SK-N-SH treated with all-trans-retinoic acid at 6 μM for 48 hours (cell line): Measurements from ENCODE around the gene FAM180A.

Source experiments
- ATAC-seq: fragments of 200-7000 bp; cut with Tn5 transposase; 3 replicates; pipeline ENCODE4 v1.9.1; 2020; ENCODE audit warnings: mild to moderate bottlenecking, moderate library complexity
- ARNTL ChIP-seq: fragments of 450-650 bp; formaldehyde crosslinking; IDR thresholded peaks from 2 replicates; pipeline ENCODE4 v1.5.0; 2020; ENCODE audit warnings: low read depth, mild to moderate bottlenecking, moderate library complexity, borderline replicate concordance
- BACH2 ChIP-seq: fragments of 250-450 bp; sonication (Bioruptor Pico); IDR thresholded peaks from 2 replicates; pipeline ENCODE4 v1.9.0; 2021; ENCODE audit warnings: mild to moderate bottlenecking, borderline replicate concordance
- ESRRG ChIP-seq: fragments of 250-450 bp; sonication (Bioruptor Pico); IDR thresholded peaks from 2 replicates; pipeline ENCODE4 v1.6.1; 2021; ENCODE audit warnings: mild to moderate bottlenecking
- GLIS3 ChIP-seq: fragments of 250-450 bp; sonication (Bioruptor Pico); IDR thresholded peaks from 2 replicates; pipeline ENCODE4 v1.5.0; 2020; ENCODE audit warnings: mild to moderate bottlenecking, moderate library complexity
- ISL1 ChIP-seq: fragments of 250-450 bp; sonication (Bioruptor Pico); IDR thresholded peaks from 2 replicates; pipeline ENCODE4 v2.1.2; 2022; ENCODE audit warnings: mild to moderate bottlenecking, moderate library complexity
- OSR1 ChIP-seq: fragments of 250-450 bp; sonication (Bioruptor Pico); IDR thresholded peaks from 2 replicates; pipeline ENCODE4 v1.8.0; 2022; ENCODE audit warnings: moderate library complexity, mild to moderate bottlenecking, inconsistent platforms
- PPARA ChIP-seq: fragments of 250-450 bp; sonication (Bioruptor Pico); IDR thresholded peaks from 2 replicates; pipeline ENCODE4 v1.5.0; 2020; ENCODE audit warnings: mild to moderate bottlenecking, borderline replicate concordance
- SNAI2 ChIP-seq: fragments of 250-450 bp; sonication (Bioruptor Pico); IDR thresholded peaks from 2 replicates; pipeline ENCODE4 v1.5.0; 2020; ENCODE audit warnings: mild to moderate bottlenecking, moderate library complexity
- TCF4 ChIP-seq: fragments of 250-450 bp; sonication (Bioruptor Pico); IDR thresholded peaks from 2 replicates; pipeline ENCODE4 v1.8.0; 2021; ENCODE audit warnings: mild to moderate bottlenecking, moderate library complexity, borderline replicate concordance
- TOX ChIP-seq: fragments of 250-450 bp; sonication (Bioruptor Pico); IDR thresholded peaks from 2 replicates; pipeline ENCODE4 v1.8.0; 2021; ENCODE audit warnings: mild to moderate bottlenecking, moderate library complexity, borderline replicate concordance
- ZC3H10 ChIP-seq: fragments of 250-450 bp; sonication (Bioruptor Pico); IDR thresholded peaks from 2 replicates; pipeline ENCODE4 v1.5.1; 2021; ENCODE audit warnings: mild to moderate bottlenecking, moderate library complexity
- ZFP3 ChIP-seq: fragments of 250-450 bp; sonication (Bioruptor Pico); IDR thresholded peaks from 2 replicates; pipeline ENCODE4 v1.5.0; 2020; ENCODE audit warnings: mild to moderate bottlenecking, moderate library complexity
- ZNF565 ChIP-seq: fragments of 450-650 bp; formaldehyde crosslinking; conservative IDR thresholded peaks from 2 replicates; pipeline ENCODE4 v1.5.0; 2020; ENCODE audit warnings: low read depth, mild to moderate bottlenecking, moderate library complexity
- ZNF8 ChIP-seq: fragments of 450-650 bp; formaldehyde crosslinking; IDR thresholded peaks from 2 replicates; pipeline ENCODE4 v1.5.0; 2020; ENCODE audit warnings: mild to moderate bottlenecking, moderate library complexity
- TF ChIP-seq, protein P1 (sequence below): fragments of 250-450 bp; sonication (Bioruptor Pico); IDR thresholded peaks from 2 replicates; pipeline ENCODE4 v1.5.0; 2020; ENCODE audit warnings: mild to moderate bottlenecking, moderate library complexity
- TF ChIP-seq, protein P2 (sequence below): fragments of 250-450 bp; sonication (Bioruptor Pico); IDR thresholded peaks from 2 replicates; pipeline ENCODE4 v1.8.0; 2020; ENCODE audit warnings: mild to moderate bottlenecking, moderate library complexity, borderline replicate concordance
- TF ChIP-seq, protein P3 (sequence below): fragments of 250-450 bp; sonication (Bioruptor Pico); IDR thresholded peaks from 2 replicates; pipeline ENCODE4 v1.8.0; 2021; ENCODE audit warnings: low read depth, mild to moderate bottlenecking, moderate library complexity, borderline replicate concordance
- TF ChIP-seq, protein P4 (sequence below): fragments of 250-450 bp; sonication (Bioruptor Pico); IDR thresholded peaks from 2 replicates; pipeline ENCODE4 v1.5.1; 2020; ENCODE audit warnings: low read depth, mild to moderate bottlenecking, moderate library complexity

Gene FAM180A

DNA sequence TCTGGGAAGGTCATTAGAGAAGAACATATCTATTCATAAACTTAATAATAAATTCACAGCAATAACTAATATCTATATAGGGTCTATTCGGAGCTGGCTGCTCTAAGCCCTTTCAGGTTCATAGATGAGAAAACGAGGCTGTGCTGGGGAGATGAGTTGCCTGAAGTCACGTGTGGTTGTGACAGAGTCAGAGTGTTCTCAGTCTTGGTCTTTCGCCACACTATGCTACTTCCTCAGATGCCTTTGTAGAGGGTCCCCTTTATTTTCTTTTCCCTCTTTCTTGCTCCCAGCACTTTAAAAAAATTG, 43.7 kb upstream of the FAM180A start:
- no peak for ATAC-seq
- TF ChIP-seq, protein P1, sequence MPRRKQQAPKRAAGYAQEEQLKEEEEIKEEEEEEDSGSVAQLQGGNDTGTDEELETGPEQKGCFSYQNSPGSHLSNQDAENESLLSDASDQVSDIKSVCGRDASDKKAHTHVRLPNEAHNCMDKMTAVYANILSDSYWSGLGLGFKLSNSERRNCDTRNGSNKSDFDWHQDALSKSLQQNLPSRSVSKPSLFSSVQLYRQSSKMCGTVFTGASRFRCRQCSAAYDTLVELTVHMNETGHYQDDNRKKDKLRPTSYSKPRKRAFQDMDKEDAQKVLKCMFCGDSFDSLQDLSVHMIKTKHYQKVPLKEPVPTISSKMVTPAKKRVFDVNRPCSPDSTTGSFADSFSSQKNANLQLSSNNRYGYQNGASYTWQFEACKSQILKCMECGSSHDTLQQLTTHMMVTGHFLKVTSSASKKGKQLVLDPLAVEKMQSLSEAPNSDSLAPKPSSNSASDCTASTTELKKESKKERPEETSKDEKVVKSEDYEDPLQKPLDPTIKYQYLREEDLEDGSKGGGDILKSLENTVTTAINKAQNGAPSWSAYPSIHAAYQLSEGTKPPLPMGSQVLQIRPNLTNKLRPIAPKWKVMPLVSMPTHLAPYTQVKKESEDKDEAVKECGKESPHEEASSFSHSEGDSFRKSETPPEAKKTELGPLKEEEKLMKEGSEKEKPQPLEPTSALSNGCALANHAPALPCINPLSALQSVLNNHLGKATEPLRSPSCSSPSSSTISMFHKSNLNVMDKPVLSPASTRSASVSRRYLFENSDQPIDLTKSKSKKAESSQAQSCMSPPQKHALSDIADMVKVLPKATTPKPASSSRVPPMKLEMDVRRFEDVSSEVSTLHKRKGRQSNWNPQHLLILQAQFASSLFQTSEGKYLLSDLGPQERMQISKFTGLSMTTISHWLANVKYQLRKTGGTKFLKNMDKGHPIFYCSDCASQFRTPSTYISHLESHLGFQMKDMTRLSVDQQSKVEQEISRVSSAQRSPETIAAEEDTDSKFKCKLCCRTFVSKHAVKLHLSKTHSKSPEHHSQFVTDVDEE (CRISPR knock-in tag): no peak
- TF ChIP-seq TCF4: no peak
- no peak for TF ChIP-seq OSR1 (CRISPR knock-in tag)
- TF ChIP-seq ARNTL (CRISPR knock-in tag): no peak
- TF ChIP-seq TOX (CRISPR knock-in tag): no peak
- TF ChIP-seq ZNF8 (CRISPR knock-in tag): no peak
- no peak for TF ChIP-seq SNAI2 (CRISPR knock-in tag)
- TF ChIP-seq, protein P2, sequence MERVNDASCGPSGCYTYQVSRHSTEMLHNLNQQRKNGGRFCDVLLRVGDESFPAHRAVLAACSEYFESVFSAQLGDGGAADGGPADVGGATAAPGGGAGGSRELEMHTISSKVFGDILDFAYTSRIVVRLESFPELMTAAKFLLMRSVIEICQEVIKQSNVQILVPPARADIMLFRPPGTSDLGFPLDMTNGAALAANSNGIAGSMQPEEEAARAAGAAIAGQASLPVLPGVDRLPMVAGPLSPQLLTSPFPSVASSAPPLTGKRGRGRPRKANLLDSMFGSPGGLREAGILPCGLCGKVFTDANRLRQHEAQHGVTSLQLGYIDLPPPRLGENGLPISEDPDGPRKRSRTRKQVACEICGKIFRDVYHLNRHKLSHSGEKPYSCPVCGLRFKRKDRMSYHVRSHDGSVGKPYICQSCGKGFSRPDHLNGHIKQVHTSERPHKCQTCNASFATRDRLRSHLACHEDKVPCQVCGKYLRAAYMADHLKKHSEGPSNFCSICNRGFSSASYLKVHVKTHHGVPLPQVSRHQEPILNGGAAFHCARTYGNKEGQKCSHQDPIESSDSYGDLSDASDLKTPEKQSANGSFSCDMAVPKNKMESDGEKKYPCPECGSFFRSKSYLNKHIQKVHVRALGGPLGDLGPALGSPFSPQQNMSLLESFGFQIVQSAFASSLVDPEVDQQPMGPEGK (CRISPR knock-in tag): no peak
- TF ChIP-seq ZFP3 (CRISPR knock-in tag): no peak
- TF ChIP-seq, protein P3, sequence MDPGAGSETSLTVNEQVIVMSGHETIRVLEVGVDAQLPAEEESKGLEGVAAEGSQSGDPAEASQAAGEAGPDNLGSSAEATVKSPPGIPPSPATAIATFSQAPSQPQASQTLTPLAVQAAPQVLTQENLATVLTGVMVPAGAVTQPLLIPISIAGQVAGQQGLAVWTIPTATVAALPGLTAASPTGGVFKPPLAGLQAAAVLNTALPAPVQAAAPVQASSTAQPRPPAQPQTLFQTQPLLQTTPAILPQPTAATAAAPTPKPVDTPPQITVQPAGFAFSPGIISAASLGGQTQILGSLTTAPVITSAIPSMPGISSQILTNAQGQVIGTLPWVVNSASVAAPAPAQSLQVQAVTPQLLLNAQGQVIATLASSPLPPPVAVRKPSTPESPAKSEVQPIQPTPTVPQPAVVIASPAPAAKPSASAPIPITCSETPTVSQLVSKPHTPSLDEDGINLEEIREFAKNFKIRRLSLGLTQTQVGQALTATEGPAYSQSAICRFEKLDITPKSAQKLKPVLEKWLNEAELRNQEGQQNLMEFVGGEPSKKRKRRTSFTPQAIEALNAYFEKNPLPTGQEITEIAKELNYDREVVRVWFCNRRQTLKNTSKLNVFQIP (CRISPR knock-in tag): no peak
- no peak for TF ChIP-seq PPARA (CRISPR knock-in tag)

DNA sequence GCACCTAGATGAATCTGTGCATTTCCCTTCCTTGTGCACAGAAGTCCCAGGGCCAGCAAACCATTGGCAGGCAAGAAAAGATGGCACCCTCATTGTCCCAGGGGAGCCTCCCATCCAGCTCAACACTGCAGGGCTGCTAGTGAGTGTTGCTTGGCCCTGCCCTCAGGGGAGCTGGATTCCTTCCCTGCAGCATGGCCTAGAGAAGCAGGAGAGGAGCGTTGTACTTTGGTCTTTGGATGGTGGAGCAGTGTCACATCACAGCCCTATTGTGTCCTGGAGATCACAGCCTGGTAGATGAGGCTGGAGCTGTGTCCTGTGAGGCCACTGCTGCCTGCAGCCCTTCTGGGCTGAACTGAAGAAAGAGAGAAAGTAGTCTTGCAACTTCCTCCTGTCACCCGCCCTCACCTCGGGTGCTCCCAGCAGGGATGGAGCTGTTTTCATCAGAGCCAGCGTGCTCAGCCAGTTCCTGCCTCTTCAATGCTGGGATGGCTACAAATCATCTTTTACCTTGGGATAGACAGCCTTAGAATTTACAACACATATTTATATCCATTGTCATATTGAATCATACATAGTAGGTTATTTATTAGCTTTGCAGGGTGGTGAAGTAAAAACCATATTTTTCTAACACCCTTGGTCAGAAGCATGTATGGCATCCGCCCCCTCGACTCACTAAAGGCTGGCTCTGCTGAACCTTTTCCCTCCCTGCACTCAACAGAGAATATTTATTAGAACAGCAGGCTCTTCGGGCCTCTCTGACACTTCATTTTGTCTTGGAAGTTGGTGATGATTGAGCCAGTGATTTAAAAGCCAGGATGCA, 43.1 kb upstream of the FAM180A start:
- TF ChIP-seq, protein P1 (CRISPR knock-in tag): no peak
- ATAC-seq: no peak

DNA sequence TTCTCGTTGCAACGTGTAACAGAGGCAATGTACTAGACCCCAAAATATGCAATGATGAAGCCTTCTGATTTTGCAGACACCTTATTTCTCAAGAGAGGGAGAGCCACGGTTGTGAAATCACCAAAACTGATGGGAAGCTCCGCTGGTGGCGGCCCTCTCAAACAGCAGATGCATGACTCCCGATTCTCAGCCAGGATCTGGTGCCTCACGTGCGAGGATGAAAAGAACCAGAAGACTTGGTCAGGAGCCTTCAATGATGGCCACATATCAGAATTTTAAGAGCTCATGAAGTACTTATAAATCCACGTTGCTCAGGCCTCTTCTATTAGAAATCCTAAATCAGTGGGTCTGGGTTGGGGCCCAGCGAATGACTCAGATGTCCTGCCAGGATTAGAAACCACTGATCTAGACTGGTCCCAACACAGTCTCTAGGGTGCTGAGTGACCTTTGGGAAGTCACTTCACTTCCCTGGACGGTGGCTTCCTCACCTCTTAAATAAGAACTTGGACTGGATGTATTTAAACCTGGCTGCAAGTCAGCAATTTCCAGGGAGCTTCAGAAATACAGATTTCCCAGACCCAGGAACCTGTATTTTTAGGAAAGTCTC, 41.9 kb upstream of the FAM180A start:
- ATAC-seq: no peak
- no peak for TF ChIP-seq PPARA (CRISPR knock-in tag)
- TF ChIP-seq, protein P4, sequence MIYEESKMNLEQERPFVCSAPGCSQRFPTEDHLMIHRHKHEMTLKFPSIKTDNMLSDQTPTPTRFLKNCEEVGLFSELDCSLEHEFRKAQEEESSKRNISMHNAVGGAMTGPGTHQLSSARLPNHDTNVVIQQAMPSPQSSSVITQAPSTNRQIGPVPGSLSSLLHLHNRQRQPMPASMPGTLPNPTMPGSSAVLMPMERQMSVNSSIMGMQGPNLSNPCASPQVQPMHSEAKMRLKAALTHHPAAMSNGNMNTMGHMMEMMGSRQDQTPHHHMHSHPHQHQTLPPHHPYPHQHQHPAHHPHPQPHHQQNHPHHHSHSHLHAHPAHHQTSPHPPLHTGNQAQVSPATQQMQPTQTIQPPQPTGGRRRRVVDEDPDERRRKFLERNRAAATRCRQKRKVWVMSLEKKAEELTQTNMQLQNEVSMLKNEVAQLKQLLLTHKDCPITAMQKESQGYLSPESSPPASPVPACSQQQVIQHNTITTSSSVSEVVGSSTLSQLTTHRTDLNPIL (CRISPR knock-in tag): no peak
- no peak for TF ChIP-seq GLIS3 (CRISPR knock-in tag)
- TF ChIP-seq TCF4: no peak
- no peak for TF ChIP-seq ZNF8 (CRISPR knock-in tag)
- no peak for TF ChIP-seq ESRRG (CRISPR knock-in tag)

DNA sequence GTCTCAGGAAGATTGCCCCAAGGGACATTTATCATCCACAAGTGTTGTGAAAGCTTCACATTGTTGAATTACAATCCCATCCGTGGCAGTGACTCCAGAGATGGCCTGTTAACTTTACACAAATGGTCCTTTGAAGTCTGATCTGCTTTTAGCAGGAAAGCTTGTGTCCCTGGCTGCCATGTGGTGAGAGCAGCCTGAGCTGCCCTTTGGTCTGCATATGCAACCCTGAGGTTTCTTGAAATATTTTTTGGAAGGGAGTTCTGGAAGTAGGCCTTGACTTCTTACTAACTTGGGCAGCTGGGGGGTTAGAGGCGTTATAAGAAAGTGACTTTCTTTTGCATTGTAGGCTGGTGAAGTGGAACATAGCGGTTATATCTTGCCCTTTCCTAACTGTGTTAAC, 41.3 kb upstream of the FAM180A start:
- ATAC-seq: no peak
- TF ChIP-seq ZNF565 (CRISPR knock-in tag): no peak
- no peak for TF ChIP-seq BACH2 (CRISPR knock-in tag)
- no peak for TF ChIP-seq ISL1
- no peak for TF ChIP-seq ZC3H10 (CRISPR knock-in tag)
- no peak for TF ChIP-seq ZFP3 (CRISPR knock-in tag)
